ENCODE data around the gene ZNF396. TPM values are rescaled to one million over a fixed set of nuclear protein-coding genes. Genes with fewer than 3 reads are reported as not detected.

ZNF396 gene
- total RNA-seq, 2 donors from 2014 or later, result 0.18 to 0.86 TPM

DNA sequence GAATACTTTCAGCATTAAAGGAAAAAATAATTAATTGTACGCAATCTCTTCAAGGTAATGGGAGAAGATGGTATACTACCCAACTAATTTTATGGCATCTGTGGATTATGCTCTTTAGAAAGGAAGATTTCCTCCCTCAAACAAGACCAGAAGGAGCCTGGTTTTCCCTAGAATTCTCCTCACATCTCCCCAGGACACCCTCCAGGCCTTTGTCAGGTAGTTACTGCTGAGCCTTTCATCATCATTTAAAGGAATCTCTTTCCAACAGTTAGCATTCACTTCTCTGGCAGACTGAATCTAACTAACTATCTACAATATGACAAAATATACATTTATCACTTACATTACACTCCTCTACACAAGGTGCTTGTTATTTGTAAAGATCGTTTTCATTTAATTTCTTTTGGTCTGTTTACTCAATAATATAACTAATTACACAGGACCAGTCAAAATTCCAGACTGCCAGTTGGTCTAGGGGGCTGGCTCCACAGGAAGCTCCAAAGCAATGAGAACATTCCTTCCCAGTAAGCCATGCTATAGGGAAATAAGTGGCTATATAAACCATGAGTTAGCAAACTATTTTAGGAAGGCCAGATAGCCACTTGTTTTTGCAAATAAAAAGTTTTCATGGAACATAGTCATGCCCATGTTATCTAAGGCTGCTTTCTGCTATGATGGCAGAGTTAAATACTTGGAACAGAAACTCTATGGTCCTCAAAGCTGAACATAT lies 52.0 kb downstream of the ZNF396 start:
- DNase-seq (ENCODE audit: low spot score in 2 of 2) (no peak), ATAC-seq (no peak)
- H3K36me3 Mint-ChIP-seq, result no peaks in the 10 kb centered on the region
- H3K9me3 Mint-ChIP-seq, result no peaks in the 10 kb centered on the region
- H3K27ac Mint-ChIP-seq, result no peak overlapping the region

GRCh38 chr18:35322486-35323458 lies 54.4 kb downstream of the ZNF396 start:
- no peaks in the 10 kb centered on the region for H3K36me3 Mint-ChIP-seq

More at GRCh38 chr18:35322486-35323458, 54.4 kb downstream of the ZNF396 start:
- no peak overlapping the region for H3K27ac Mint-ChIP-seq
- H3K9me3 Mint-ChIP-seq, result no peaks in the 10 kb centered on the region
- no peak for ATAC-seq
- no peak for DNase-seq (ENCODE audit: low spot score in 2 of 2)

Other genes starting within 250 kb of the ZNF396 start
- gene ZNF397, start 136.3 kb downstream of the ZNF396 start, total RNA-seq, result 10 to 100 TPM; 18.3 to 22.7 TPM
- 10 to 100 TPM; 17.6 to 39.6 TPM for gene ZSCAN30, start 87.1 kb downstream of the ZNF396 start, total RNA-seq
- gene ZNF24, start 32.9 kb downstream of the ZNF396 start, total RNA-seq, result 10 to 100 TPM; 43.9 to 44.6 TPM
- 10 to 100 TPM; 14.6 to 36.9 TPM for gene INO80C, start 120.6 kb upstream of the ZNF396 start, total RNA-seq
- 10 to 100 TPM; 16.4 to 47.6 TPM for gene GALNT1, start 204.4 kb upstream of the ZNF396 start, total RNA-seq